ENCODE results near the gene HUS1B. TPM values are rescaled to one million over a fixed set of nuclear protein-coding genes. Genes with fewer than 3 reads are reported as not detected.

The HUS1B gene
- total and polyA plus RNA-seq, 9 of the 15 experiments (the other 6 are each of a cell fraction or from before 2014, with no cell fraction given), result 0.16 to 1.4 (median 0.38) TPM; not detected in 1

GRCh38 chr6:659716-660581, 3.0 kb upstream of the HUS1B start (continued):
- TF ChIP-seq ZNF740 (CRISPR knock-in tag; IDR thresholded peaks at IDR 0.05) (no peak), ZNF740 (tag; IDR thresholded peaks at IDR 0.05) (no peak), CREB1 (IDR thresholded peaks at IDR 0.05) (no peak), CREB1 (CRISPR knock-in tag; IDR thresholded peaks at IDR 0.05) (no peak), PHB2 (IDR thresholded peaks at IDR 0.05; ENCODE audit: low read depth) (no peak), SREBF1 (IDR thresholded peaks at IDR 0.05; ENCODE audit: borderline replicate concordance, low read depth, low read length) (no peak), ATF3 (IDR thresholded peaks at IDR 0.05) (no peak), ATF3 (CRISPR knock-in tag; conservative IDR thresholded peaks at IDR 0.05) (no peak), RHOXF2B (CRISPR knock-in tag; conservative IDR thresholded peaks at IDR 0.05) (no peak), SMAD3 (CRISPR knock-in tag; conservative IDR thresholded peaks at IDR 0.05) (no peak), CTCF (IDR thresholded peaks at IDR 0.05 in 2 of 3, conservative IDR thresholded peaks at IDR 0.05 in 1 of 3; ENCODE audit: insufficient read depth in 2 of 3, low read depth in 1 of 3, low read length in 3 of 3) (no peak), ELF2 (CRISPR knock-in tag; IDR thresholded peaks at IDR 0.05) (no peak), ZBTB34 (CRISPR knock-in tag; IDR thresholded peaks at IDR 0.05) (no peak), JUND (IDR thresholded peaks at IDR 0.05; ENCODE audit: borderline replicate concordance, low read depth, low read length) (peak; percentile 31; the same call in 1 of the 2 replicates), JUND (tag; IDR thresholded peaks at IDR 0.05; ENCODE audit: borderline replicate concordance, low read depth, low read length) (no peak), BRD9 (IDR thresholded peaks at IDR 0.05; ENCODE audit: low read depth, partially characterized antibody) (no peak), TFAP4 (CRISPR knock-in tag; IDR thresholded peaks at IDR 0.05; ENCODE audit: borderline replicate concordance) (peak; percentile 59; the same call in 1 of the 2 replicates), ZBTB26 (CRISPR knock-in tag; IDR thresholded peaks at IDR 0.05) (no peak), SAFB2 (IDR thresholded peaks at IDR 0.05; ENCODE audit: borderline replicate concordance, low read depth, low read length, severe bottlenecking) (no peak)
